WI38 (cell line): ENCODE measurements around the gene FBXL7.

Experiments used
- H3K4me3 ChIP-seq: 2 replicates; pipeline ENCODE4 v1.5.1; 2011; ENCODE audit warnings: low read depth, mild to moderate bottlenecking, control low read depth, low read length
- CTCF ChIP-seq: IDR thresholded peaks from 2 replicates; pipeline ENCODE4 v1.5.1; 2012; ENCODE audit warnings: low read depth, mild to moderate bottlenecking, control low read depth, low read length

FBXL7 gene

GRCh38 chr5:15956622-15957021 is 456.6 kb downstream of the FBXL7 start:
- no peak for TF ChIP-seq CTCF

DNA sequence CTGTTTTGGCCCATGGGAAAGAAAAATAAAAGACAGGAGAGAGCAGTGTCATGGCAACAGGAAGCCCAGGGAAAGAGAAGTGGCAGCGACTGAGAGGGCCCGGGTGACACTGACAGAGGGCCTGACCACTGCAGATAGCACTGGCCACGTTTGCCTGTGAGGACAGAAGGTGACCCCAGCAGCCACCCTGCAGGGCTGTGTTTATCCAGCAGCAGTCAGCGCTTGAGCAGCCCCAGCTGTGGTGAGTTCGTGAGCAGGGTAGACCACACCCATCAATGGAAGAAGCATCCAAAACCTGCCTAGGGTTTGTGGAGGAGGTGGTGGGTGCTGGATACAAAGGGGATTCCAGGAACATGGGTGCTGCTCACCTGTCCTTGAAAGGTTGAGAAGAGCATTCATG is 457.1 kb downstream of the FBXL7 start:
- H3K4me3 ChIP-seq: no peak overlapping the region
- TF ChIP-seq CTCF: no peak

More at GRCh38 chr5:15956622-15957021, 456.6 kb downstream of the FBXL7 start:
- H3K4me3 ChIP-seq: no peak overlapping the region

DNA sequence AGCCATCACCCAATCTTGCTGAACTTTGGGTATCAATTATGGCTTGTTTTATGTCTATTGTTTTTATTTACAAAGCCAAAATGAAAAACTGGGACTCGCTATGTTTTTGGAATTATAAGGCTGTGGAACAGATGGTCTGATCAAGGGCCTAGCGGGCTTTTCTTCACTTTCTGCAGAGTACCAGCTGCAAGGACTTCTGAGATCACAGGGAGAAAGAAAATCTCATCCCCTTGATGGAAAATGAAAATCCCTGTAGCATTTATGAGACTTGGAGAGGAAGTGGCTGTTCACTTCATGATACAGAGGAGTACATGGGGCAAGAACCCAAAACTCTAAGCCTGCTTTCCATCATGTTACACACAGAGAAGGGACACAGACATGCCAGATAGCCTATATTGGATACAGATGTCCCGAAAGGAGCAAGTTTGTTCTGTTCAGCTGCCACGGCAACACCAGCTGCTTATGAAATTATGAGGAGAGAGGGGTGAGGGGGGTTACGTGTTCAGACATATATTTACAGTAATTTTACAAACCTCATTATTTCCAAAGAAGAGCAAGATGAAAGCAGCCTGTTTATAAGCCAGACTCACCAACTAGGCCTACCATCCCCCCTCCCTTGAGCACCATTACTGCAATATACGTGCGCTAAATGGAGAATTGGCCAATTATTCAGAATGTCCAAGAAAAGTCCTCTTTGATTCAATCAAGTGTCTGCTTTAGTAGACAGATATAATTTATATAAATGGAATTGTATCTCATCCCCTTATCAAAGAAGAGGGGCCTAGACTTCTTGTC is 459.6 kb downstream of the FBXL7 start:
- H3K4me3 ChIP-seq: no peak overlapping the region
- no peak for TF ChIP-seq CTCF

GRCh38 chr5:15966066-15966640 is 466.2 kb downstream of the FBXL7 start:
- H3K4me3 ChIP-seq: no peak overlapping the region
- no peak for TF ChIP-seq CTCF

DNA sequence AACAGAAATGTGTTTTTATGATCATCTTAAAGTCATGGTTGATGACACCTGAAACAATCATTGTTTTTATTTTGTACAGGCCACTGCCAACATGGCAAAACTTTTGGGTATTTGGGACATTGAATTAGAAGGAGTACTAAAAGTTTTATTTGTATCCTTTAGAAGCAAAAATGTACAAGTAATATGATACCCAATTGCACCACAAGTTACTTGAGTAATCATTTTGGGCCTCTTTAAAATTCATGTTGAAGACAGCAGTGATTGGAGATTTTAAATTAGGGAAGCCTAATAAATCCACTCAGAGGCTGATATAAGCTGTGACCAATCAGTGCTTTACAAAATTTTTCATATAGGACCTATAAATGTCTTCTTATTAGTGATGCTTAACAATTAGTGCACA is 466.7 kb downstream of the FBXL7 start:
- no peak for TF ChIP-seq CTCF
- no peak overlapping the region for H3K4me3 ChIP-seq

GRCh38 chr5:15968993-15969392 is 469.0 kb downstream of the FBXL7 start:
- no peak overlapping the region for H3K4me3 ChIP-seq
- TF ChIP-seq CTCF: no peak

DNA sequence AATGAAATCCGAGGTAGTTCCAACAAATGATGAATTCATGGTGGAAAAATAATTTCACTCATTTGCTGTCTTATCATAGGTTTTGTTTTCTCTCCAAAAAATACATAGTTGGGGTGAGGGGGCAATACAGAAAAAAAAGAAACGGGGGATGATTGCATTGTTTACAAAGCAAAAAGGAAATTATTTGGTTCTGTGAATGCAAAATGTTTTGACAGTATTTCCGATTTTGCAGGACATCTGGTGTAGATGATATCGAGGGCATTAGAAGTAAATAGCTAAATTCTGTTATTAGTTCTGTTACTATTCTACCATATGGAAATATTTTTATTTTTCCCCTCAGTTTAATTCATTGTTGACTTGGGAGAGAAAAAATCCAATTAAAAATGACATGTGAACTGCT is 477.9 kb downstream of the FBXL7 start:
- no peak overlapping the region for H3K4me3 ChIP-seq
- no peak for TF ChIP-seq CTCF
